Caco-2 (cell line): ENCODE measurements around the gene STRA8. TPM values are rescaled to one million over a fixed set of nuclear protein-coding genes. Genes with fewer than 3 reads are reported as not detected.

ENCODE experiments used
- BruUV-seq: library from RNA; stranded (reverse); fragments of 400-500 nt; replicated peaks from 2 replicates; lab custom pipeline; 2021; lab: Mats Ljungman, UMichigan
- CTCF ChIA-PET: fragments of 300-600 bp; sonication (Branson Sonifier 250); formaldehyde crosslinking; loops from one replicate; lab custom pipeline; 2022; ENCODE audit warnings: antibody characterized with exemption; lab: Charles Lee
- POLR2A ChIA-PET: fragments of 300-600 bp; sonication (Branson Sonifier 250); formaldehyde crosslinking; loops from one replicate; lab custom pipeline; 2022; ENCODE audit warnings: antibody characterized with exemption; lab: Charles Lee
- DNase-seq, 2 experiments: peaks; one replicate each; pipeline versions ENCODE4 v3.0.0 to v3.0.0-alpha.2; 2020 to 2022
- H3K27me3 ChIP-seq: replicated peaks from 2 replicates; pipeline ENCODE4 v1.6.0; 2011; ENCODE audit warnings: low read length; ENCODE audit not compliant: control insufficient read depth, insufficient read depth
- H3K36me3 ChIP-seq: 2 replicates; pipeline ENCODE4 v1.5.1; 2011; ENCODE audit warnings: low read length; ENCODE audit not compliant: control insufficient read depth, insufficient read depth
- H3K4me1 ChIP-seq: fragments of 250-450 bp; sonication (Bioruptor Pico); 2 replicates; pipeline ENCODE4 v1.5.1; 2020; ENCODE audit warnings: mild to moderate bottlenecking
- H3K4me3 ChIP-seq: 2 replicates; pipeline ENCODE4 v1.5.1; 2011; ENCODE audit warnings: low read depth, mild to moderate bottlenecking, control low read depth, low read length
- H3K9me3 ChIP-seq: fragments of 250-450 bp; sonication (Bioruptor Pico); 2 replicates; pipeline ENCODE4 v1.5.1; 2020; ENCODE audit warnings: mild to moderate bottlenecking, moderate library complexity
- H3K27ac Mint-ChIP-seq: one replicate; pipeline ENCODE4 v1.8.0; 2022; ENCODE audit warnings: mixed read lengths; ENCODE audit not compliant: unreplicated experiment
- H3K27me3 Mint-ChIP-seq: one replicate; pipeline ENCODE4 v1.8.0; 2022; ENCODE audit warnings: mixed read lengths; ENCODE audit not compliant: insufficient read depth, unreplicated experiment
- H3K36me3 Mint-ChIP-seq: one replicate; pipeline ENCODE4 v1.8.0; 2022; ENCODE audit warnings: mild to moderate bottlenecking, mixed read lengths; ENCODE audit not compliant: insufficient read depth, unreplicated experiment
- H3K4me1 Mint-ChIP-seq: one replicate; pipeline ENCODE4 v1.8.0; 2022; ENCODE audit warnings: low read depth, mixed read lengths; ENCODE audit not compliant: unreplicated experiment
- H3K4me3 Mint-ChIP-seq: one replicate; pipeline ENCODE4 v1.8.0; 2022; ENCODE audit warnings: mild to moderate bottlenecking, moderate library complexity, mixed read lengths; ENCODE audit not compliant: unreplicated experiment
- H3K9me3 Mint-ChIP-seq: one replicate; pipeline ENCODE4 v1.8.0; 2022; ENCODE audit warnings: mixed read lengths; ENCODE audit not compliant: unreplicated experiment
- intact Hi-C: fragments of 100-400 bp; cut with micrococcal nuclease; formaldehyde crosslinking; loops from one replicate; pipeline ENCODE4 v1.10.0; 2022; ENCODE audit not compliant: unreplicated experiment
- total RNA-seq: library from RNA; stranded (reverse); gene quantifications from 2 replicates; pipeline ENCODE4 v1.2.3, GENCODE V29; 2022
- TF ChIP-seq, protein P1 (sequence below), 2 experiments: fragments of 200-600 bp in 1 of 2; IDR thresholded peaks; 1 replicate in 1 of 2; 2 replicates in 1 of 2; pipeline versions ENCODE4 v1.5.1 to v1.8.0; 2011 to 2022; ENCODE audit warnings: antibody characterized with exemption in 1 of 2, control low read depth in 1 of 2, inconsistent platforms in 1 of 2, low read depth in 1 of 2, low read length in 1 of 2, mild to moderate bottlenecking in 1 of 2, moderate library complexity in 1 of 2; ENCODE audit not compliant: insufficient read depth in 1 of 2, severe bottlenecking in 1 of 2, unreplicated experiment in 1 of 2

Gene STRA8
- total RNA-seq, 1 experiment from 2014 or later = not detected

- no peaks in the 10 kb centered on the region; the same call in 1 of the 2 replicates for H3K36me3 ChIP-seq
- no peak overlapping the region for H3K4me3 ChIP-seq
- no peaks in the 10 kb centered on the region for H3K9me3 Mint-ChIP-seq
- H3K4me1 Mint-ChIP-seq = no peaks in the 10 kb centered on the region
- no peaks in the 10 kb centered on the region for H3K27me3 ChIP-seq
- no peaks in the 10 kb centered on the region for H3K36me3 Mint-ChIP-seq
- CTCF ChIA-PET = no interaction called here
- H3K9me3 ChIP-seq = no peaks in the 10 kb centered on the region
- DNase-seq = no peak
- POLR2A ChIA-PET = no interaction called here
- intact Hi-C loops = no loop called here
- no peak overlapping the region for H3K27ac Mint-ChIP-seq
- no peaks in the 10 kb centered on the region for H3K27me3 Mint-ChIP-seq
- H3K4me3 Mint-ChIP-seq = no peak overlapping the region
- BruUV-seq = no TSS peak
- TF ChIP-seq, protein P1, sequence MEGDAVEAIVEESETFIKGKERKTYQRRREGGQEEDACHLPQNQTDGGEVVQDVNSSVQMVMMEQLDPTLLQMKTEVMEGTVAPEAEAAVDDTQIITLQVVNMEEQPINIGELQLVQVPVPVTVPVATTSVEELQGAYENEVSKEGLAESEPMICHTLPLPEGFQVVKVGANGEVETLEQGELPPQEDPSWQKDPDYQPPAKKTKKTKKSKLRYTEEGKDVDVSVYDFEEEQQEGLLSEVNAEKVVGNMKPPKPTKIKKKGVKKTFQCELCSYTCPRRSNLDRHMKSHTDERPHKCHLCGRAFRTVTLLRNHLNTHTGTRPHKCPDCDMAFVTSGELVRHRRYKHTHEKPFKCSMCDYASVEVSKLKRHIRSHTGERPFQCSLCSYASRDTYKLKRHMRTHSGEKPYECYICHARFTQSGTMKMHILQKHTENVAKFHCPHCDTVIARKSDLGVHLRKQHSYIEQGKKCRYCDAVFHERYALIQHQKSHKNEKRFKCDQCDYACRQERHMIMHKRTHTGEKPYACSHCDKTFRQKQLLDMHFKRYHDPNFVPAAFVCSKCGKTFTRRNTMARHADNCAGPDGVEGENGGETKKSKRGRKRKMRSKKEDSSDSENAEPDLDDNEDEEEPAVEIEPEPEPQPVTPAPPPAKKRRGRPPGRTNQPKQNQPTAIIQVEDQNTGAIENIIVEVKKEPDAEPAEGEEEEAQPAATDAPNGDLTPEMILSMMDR (IDR thresholded peaks at IDR 0.05; ENCODE audit: insufficient read depth in 1 of 2, low read depth in 1 of 2, low read length in 1 of 2, severe bottlenecking in 1 of 2, unreplicated experiment in 1 of 2) = no peak
- H3K4me1 ChIP-seq = peaks cover 4% of the 10 kb centered on the region; the same call in 1 of the 2 replicates
Observed at GRCh38 chr7:135205850-135206249, 27.8 kb upstream of the STRA8 start.

DNA sequence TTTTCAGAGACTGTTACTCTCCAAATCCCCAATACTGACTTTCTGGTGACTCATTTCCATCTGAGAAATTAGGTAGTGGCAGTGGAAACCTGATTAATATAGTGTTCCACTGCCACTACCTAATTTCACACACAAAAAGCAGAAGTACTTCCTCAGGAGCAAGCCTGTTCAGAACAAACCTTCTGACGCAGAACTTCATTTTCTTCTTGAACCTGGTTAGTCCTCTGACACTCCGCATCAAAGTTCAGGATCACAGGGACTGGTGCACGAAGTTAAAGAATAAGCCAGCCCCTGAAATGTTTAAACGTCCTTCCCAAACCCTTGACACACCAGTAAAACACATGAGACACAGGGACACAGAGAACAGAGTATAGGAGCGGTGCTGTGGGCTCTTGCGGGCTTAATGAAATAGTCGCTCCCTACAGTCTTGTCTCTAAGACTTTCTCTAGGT, 26.7 kb upstream of the STRA8 start:
- Mint-ChIP-seq H3K27ac (no peak overlapping the region), H3K4me1 (no peaks in the 10 kb centered on the region), H3K9me3 (no peaks in the 10 kb centered on the region), H3K36me3 (no peaks in the 10 kb centered on the region), H3K4me3 (no peak overlapping the region), H3K27me3 (no peaks in the 10 kb centered on the region)
- no TSS peak for BruUV-seq
- intact Hi-C loops = no loop called here
- no peak for DNase-seq
- Histone ChIP-seq H3K4me3 (no peak overlapping the region), H3K36me3 (no peaks in the 10 kb centered on the region; the same call in 1 of the 2 replicates), H3K9me3 (no peaks in the 10 kb centered on the region), H3K4me1 (peaks cover 4% of the 10 kb centered on the region; the same call in 1 of the 2 replicates), H3K27me3 (no peaks in the 10 kb centered on the region)
- POLR2A ChIA-PET = no interaction called here
- TF ChIP-seq, protein P1 (IDR thresholded peaks at IDR 0.05; ENCODE audit: insufficient read depth in 1 of 2, low read depth in 1 of 2, low read length in 1 of 2, severe bottlenecking in 1 of 2, unreplicated experiment in 1 of 2) = no peak
- CTCF ChIA-PET = no interaction called here

- no peaks in the 10 kb centered on the region; the same call in 1 of the 2 replicates for H3K36me3 ChIP-seq
- TF ChIP-seq, protein P1 (IDR thresholded peaks at IDR 0.05; ENCODE audit: insufficient read depth in 1 of 2, low read depth in 1 of 2, low read length in 1 of 2, severe bottlenecking in 1 of 2, unreplicated experiment in 1 of 2) = no peak
- Mint-ChIP-seq H3K27me3 (no peaks in the 10 kb centered on the region), H3K9me3 (no peaks in the 10 kb centered on the region), H3K36me3 (no peaks in the 10 kb centered on the region), H3K4me3 (no peak overlapping the region), H3K27ac (no peak overlapping the region), H3K4me1 (no peaks in the 10 kb centered on the region)
- no peaks in the 10 kb centered on the region for H3K9me3 ChIP-seq
- H3K4me1 ChIP-seq = peaks cover 4% of the 10 kb centered on the region; the same call in 1 of the 2 replicates
- ChIA-PET CTCF (no interaction called here), POLR2A (no interaction called here)
- no peak overlapping the region for H3K4me3 ChIP-seq
- intact Hi-C loops = no loop called here
- no peaks in the 10 kb centered on the region for H3K27me3 ChIP-seq
- BruUV-seq = no TSS peak
- no peak for DNase-seq
Observed at GRCh38 chr7:135207406-135208101, 26.1 kb upstream of the STRA8 start.
